ENCODE data around the gene HRH2. TPM values are rescaled to one million over a fixed set of nuclear protein-coding genes. Genes with fewer than 3 reads are reported as not detected.

HRH2 gene
- total RNA-seq, 1 experiment from 2014 or later: 9.3 TPM

DNA sequence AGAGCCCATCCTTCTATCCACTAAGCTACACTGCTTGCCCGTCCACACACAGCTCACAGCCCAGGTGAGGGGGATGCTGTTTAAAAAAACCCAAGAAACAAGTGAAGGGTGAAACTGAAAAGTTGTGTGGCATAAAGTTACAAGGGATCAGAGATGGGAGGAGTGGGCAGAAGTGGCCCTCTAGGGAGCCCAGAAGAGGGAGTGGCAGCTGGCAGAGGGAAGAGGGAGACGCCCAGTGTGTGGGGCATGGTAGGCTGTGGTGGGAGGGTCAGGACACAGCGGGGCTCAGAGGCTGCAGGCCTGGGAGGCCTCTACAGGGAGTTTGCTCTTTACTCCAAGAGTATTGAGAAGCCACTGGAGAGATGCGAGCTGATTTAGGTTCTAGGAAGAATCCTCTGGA lies 30.1 kb upstream of the HRH2 start:
- TF ChIP-seq GRHL2 (CRISPR knock-in tag; IDR thresholded peaks at IDR 0.05; ENCODE audit: insufficient replicate concordance, severe bottlenecking): no peak
- TF ChIP-seq, protein P1, sequence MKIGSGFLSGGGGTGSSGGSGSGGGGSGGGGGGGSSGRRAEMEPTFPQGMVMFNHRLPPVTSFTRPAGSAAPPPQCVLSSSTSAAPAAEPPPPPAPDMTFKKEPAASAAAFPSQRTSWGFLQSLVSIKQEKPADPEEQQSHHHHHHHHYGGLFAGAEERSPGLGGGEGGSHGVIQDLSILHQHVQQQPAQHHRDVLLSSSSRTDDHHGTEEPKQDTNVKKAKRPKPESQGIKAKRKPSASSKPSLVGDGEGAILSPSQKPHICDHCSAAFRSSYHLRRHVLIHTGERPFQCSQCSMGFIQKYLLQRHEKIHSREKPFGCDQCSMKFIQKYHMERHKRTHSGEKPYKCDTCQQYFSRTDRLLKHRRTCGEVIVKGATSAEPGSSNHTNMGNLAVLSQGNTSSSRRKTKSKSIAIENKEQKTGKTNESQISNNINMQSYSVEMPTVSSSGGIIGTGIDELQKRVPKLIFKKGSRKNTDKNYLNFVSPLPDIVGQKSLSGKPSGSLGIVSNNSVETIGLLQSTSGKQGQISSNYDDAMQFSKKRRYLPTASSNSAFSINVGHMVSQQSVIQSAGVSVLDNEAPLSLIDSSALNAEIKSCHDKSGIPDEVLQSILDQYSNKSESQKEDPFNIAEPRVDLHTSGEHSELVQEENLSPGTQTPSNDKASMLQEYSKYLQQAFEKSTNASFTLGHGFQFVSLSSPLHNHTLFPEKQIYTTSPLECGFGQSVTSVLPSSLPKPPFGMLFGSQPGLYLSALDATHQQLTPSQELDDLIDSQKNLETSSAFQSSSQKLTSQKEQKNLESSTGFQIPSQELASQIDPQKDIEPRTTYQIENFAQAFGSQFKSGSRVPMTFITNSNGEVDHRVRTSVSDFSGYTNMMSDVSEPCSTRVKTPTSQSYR (CRISPR knock-in tag; IDR thresholded peaks at IDR 0.05): no peak
- TF ChIP-seq, protein P2, sequence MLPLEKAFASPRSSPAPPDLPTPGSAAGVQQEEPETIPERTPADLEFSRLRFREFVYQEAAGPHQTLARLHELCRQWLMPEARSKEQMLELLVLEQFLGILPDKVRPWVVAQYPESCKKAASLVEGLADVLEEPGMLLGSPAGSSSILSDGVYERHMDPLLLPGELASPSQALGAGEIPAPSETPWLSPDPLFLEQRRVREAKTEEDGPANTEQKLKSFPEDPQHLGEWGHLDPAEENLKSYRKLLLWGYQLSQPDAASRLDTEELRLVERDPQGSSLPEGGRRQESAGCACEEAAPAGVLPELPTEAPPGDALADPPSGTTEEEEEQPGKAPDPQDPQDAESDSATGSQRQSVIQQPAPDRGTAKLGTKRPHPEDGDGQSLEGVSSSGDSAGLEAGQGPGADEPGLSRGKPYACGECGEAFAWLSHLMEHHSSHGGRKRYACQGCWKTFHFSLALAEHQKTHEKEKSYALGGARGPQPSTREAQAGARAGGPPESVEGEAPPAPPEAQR (CRISPR knock-in tag; IDR thresholded peaks at IDR 0.05): no peak
- TF ChIP-seq NFATC4 (CRISPR knock-in tag; IDR thresholded peaks at IDR 0.05): no peak
- TF ChIP-seq JAZF1 (CRISPR knock-in tag; IDR thresholded peaks at IDR 0.05): no peak
- no peak for TF ChIP-seq ZNF396 (CRISPR knock-in tag; IDR thresholded peaks at IDR 0.05; ENCODE audit: borderline replicate concordance)
- TF ChIP-seq ZNF138 (CRISPR knock-in tag; conservative IDR thresholded peaks at IDR 0.05): no peak
- no peak for TF ChIP-seq NR3C1 (CRISPR knock-in tag; conservative IDR thresholded peaks at IDR 0.05; ENCODE audit: low read depth)
- TF ChIP-seq, protein P3, sequence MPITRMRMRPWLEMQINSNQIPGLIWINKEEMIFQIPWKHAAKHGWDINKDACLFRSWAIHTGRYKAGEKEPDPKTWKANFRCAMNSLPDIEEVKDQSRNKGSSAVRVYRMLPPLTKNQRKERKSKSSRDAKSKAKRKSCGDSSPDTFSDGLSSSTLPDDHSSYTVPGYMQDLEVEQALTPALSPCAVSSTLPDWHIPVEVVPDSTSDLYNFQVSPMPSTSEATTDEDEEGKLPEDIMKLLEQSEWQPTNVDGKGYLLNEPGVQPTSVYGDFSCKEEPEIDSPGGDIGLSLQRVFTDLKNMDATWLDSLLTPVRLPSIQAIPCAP (CRISPR knock-in tag; IDR thresholded peaks at IDR 0.05): no peak
- TF ChIP-seq ZNF121 (CRISPR knock-in tag; IDR thresholded peaks at IDR 0.05): no peak
- no peak for TF ChIP-seq GABPB1 (CRISPR knock-in tag; IDR thresholded peaks at IDR 0.05)
- TF ChIP-seq IRF2 (CRISPR knock-in tag; IDR thresholded peaks at IDR 0.05; ENCODE audit: borderline replicate concordance, low read depth): no peak
- TF ChIP-seq, protein P4, sequence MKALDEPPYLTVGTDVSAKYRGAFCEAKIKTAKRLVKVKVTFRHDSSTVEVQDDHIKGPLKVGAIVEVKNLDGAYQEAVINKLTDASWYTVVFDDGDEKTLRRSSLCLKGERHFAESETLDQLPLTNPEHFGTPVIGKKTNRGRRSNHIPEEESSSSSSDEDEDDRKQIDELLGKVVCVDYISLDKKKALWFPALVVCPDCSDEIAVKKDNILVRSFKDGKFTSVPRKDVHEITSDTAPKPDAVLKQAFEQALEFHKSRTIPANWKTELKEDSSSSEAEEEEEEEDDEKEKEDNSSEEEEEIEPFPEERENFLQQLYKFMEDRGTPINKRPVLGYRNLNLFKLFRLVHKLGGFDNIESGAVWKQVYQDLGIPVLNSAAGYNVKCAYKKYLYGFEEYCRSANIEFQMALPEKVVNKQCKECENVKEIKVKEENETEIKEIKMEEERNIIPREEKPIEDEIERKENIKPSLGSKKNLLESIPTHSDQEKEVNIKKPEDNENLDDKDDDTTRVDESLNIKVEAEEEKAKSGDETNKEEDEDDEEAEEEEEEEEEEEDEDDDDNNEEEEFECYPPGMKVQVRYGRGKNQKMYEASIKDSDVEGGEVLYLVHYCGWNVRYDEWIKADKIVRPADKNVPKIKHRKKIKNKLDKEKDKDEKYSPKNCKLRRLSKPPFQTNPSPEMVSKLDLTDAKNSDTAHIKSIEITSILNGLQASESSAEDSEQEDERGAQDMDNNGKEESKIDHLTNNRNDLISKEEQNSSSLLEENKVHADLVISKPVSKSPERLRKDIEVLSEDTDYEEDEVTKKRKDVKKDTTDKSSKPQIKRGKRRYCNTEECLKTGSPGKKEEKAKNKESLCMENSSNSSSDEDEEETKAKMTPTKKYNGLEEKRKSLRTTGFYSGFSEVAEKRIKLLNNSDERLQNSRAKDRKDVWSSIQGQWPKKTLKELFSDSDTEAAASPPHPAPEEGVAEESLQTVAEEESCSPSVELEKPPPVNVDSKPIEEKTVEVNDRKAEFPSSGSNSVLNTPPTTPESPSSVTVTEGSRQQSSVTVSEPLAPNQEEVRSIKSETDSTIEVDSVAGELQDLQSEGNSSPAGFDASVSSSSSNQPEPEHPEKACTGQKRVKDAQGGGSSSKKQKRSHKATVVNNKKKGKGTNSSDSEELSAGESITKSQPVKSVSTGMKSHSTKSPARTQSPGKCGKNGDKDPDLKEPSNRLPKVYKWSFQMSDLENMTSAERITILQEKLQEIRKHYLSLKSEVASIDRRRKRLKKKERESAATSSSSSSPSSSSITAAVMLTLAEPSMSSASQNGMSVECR (CRISPR knock-in tag; IDR thresholded peaks at IDR 0.05; ENCODE audit: borderline replicate concordance): no peak
- TF ChIP-seq ELF4 (CRISPR knock-in tag; IDR thresholded peaks at IDR 0.05; ENCODE audit: low read depth): no peak
- TF ChIP-seq CREM (CRISPR knock-in tag; IDR thresholded peaks at IDR 0.05): no peak
- TF ChIP-seq, protein P5, sequence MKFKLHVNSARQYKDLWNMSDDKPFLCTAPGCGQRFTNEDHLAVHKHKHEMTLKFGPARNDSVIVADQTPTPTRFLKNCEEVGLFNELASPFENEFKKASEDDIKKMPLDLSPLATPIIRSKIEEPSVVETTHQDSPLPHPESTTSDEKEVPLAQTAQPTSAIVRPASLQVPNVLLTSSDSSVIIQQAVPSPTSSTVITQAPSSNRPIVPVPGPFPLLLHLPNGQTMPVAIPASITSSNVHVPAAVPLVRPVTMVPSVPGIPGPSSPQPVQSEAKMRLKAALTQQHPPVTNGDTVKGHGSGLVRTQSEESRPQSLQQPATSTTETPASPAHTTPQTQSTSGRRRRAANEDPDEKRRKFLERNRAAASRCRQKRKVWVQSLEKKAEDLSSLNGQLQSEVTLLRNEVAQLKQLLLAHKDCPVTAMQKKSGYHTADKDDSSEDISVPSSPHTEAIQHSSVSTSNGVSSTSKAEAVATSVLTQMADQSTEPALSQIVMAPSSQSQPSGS (CRISPR knock-in tag; IDR thresholded peaks at IDR 0.05; ENCODE audit: borderline replicate concordance, low read depth): no peak
- no peak for TF ChIP-seq ATF1 (CRISPR knock-in tag; IDR thresholded peaks at IDR 0.05)
- Mint-ChIP-seq H3K9me3 (peaks cover 28% of the 10 kb centered on the region), H3K27me3 (ENCODE audit: low read depth) (peaks cover 10% of the 10 kb centered on the region), H3K36me3 (peaks cover 27% of the 10 kb centered on the region), H3K4me3 (no peak overlapping the region), H3K27ac (no peak overlapping the region; the same call in 1 of the 2 replicates), H3K4me1 (peaks cover 22% of the 10 kb centered on the region)
- ATAC-seq (no peak), DNase-seq (ENCODE audit: low spot score) (no peak)
- CTCF ChIA-PET: interaction anchor here (0.7 to 4.7 kb wide), 5 partner anchors 11 to 102 kb away, joined by 3 to 29 read pairs (median 3); no protein-coding TSS in a partner anchor
- POLR2A ChIA-PET: no interaction called here

Data from WTC11 (cell line).